Stimulated activated CD4-positive, alpha-beta T cell treated with anti-CD3 and anti-CD28 coated beads, Interleukin-15, amount 100 ng/mL, for 24 hours (primary cell): Measurements from ENCODE around the gene SGTA.
"Not testable (repeated sequence)": the region's sequence is repeated elsewhere in the genome, so short reads cannot be mapped to it uniquely, and the experiment has no call there.

ENCODE experiments used
- DNase-seq: peaks from one replicate; pipeline ENCODE4 v3.0.0-alpha.2; 2020

Gene SGTA, protein sequence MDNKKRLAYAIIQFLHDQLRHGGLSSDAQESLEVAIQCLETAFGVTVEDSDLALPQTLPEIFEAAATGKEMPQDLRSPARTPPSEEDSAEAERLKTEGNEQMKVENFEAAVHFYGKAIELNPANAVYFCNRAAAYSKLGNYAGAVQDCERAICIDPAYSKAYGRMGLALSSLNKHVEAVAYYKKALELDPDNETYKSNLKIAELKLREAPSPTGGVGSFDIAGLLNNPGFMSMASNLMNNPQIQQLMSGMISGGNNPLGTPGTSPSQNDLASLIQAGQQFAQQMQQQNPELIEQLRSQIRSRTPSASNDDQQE

DNA sequence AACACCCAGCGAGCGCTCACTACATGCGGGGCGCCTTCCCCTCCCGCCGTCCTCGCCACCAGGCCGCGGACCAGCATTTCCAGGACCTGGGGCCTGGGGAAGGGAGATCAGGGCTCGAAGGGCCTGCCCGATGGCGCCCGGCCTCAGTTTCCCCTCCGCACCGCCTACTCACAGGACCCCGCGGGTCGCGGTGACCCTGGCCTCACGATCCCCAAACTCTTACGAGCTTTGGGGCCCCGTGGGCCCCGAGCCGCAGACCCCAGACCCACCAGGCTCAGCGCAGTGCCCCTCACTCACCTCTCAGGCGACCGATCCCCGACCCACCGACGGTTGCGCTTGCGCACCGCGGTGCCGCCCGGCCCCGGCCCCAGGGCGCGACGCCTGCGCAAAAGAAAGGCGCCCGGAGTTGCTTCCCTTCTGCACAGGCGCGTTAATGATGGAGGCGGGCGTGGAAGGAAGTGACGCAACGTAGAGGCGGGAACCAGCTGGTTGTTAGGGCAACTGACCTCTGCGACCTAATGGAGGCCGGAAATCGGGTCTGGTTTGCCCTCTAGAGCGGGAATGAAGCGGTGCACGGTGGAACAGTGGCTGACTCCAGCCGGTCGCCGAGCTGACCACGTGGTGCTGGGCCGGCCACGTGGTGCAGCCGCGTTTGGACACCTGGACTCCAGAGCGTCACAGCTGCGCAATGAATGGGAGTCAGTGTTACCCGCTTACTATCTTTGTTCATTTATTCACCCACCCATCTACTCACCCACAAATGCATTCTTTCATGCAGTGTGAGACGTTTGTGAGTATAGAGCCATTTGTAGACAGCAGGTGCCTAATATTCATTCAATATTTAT is at the start of gene SGTA:
SGTA (minus strand) TSS at position 338 of the 845 bp plus-strand sequence. CDS start 14,205 bp downstream, outside the sequence.
- peak; percentile 98 for DNase-seq

DNA sequence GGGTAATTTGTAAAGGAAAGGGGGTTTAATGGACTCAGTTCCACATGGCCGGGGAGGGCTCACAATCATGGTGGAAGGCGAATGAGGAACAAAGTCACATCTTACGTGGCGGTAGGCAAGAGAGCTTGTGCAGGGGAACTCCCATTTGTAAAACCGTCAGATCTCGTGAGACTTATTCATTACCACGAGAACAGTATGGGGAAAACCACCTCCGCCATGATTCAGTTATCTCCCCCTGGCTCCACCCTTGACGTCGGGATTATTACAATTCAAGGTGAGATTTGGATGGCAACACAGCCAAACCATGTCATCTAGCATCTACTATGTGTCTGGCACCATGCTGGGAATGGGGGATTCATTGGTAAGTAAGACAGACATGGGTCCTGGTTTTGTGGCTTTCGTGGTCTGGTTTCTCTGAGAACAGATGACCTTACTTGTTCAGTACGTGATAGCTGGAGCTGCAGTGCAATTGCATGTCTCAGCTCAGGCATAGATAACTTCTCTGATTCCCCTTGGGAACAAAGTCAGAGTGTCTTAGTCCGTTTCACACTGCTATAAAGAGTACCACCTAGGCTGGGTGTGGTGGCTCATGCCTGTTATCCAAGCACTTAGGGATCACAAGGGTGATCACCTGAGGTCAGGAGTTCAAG is 44.9 kb upstream of the SGTA start:
- DNase-seq, result no peak

DNA sequence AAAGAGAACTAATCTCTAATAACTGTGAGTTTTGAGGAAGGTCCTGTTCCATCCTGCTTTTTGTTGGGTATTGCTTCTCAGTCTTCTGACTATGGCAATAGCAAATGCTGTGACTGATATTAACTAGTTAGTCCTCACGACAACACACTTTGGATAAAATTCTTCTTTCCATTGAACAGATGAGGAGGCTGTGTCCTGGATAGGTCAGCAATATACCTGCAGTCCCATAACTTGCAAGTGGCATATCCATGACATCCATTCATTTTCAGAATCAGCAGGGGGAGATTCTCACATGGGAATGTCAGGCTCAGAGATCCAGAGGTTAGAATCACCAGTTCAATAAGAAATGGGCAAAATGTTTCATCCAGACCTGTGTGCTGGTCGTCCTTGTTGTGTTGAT is 43.9 kb upstream of the SGTA start:
- DNase-seq, result no peak

DNA sequence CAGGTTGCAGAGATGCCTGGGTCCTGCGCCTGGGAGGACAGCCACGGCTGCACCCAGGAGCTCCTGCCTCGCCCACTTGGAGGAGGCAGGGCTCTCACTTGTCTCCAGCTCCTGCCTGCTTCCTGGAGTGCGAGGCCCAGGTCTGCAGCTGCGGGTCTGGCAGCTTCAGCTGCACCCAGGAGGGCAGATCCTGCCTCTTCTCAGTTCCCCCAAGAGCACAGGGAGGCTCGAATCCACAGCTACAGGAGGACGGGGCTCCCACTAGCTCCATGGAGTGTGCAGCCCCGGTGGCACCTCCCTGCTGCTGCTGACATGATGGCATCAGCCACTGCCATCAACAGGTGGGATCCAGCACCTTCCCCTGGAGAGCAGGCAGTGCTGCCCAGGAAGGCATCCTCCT is 41.1 kb upstream of the SGTA start:
- no peak for DNase-seq

DNA sequence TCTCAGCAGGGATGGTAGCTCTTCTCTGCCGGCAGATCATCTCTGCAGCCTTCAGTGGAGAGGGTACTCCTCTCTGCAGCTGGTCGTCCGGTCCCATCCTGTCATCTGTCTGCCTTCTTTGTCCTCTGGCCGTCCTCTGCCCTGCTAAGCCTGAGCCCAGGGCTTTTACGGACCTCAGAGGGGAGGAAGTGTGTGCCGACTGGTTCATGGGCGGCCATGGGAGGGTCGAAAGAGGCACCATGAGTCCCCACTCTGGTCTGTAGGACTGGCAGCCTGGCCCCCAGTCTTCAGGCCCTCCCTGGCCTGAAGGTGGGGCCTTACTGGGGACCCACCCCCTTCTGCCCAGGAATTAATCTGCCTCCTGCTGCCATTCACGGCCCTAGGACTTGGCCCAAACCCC is 40.6 kb upstream of the SGTA start:
- DNase-seq, result no peak

DNA sequence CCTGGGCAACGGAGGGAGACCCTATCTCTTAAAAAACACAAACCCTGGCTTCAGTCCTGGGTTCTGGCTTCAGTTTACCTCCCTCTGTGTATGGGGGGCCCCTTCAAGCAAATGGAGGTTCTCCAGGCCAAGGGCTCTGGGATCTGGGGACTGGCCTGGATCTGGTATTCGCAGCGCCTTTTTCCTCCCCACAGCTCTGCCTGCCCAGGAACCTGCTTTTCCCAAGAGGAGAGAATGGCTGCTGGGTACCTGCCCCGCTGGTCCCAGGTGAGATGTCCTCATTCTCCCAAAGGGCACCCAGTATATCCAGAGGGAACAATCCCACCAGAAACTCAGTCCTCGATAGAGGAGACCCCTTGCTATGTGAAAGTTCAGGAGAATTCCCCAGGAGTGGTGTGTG is 39.8 kb upstream of the SGTA start:
- no peak for DNase-seq

DNA sequence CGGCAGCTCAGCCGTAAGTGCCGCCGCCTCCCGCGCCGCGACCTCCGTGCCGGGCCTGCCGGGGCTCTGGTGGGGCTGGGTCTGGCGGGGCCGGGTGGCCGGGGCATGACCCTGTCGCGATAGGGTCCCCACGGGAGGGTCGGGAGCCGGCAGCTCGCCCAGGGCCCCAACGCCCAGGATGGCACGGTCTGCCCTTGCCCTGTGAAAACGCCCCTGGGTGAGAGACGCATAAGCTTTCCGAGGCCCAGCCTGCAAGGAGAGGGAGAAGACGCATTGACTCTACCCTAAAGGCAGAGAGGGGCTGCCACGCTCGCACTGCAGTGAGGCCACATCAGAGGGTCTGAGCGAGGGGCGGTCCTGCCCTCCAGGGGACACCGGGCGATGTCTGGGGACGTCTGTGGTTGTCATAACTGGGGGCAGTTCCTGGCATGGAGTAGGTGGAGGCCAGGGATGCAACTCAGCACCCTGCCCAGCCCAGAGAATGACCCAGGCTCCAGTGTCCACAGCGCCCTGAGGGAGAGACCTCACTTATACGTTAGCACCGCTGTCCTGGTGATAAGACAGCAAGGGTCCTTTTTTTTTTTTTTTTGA is 37.1 kb upstream of the SGTA start:
- DNase-seq, result peak; percentile 25

DNA sequence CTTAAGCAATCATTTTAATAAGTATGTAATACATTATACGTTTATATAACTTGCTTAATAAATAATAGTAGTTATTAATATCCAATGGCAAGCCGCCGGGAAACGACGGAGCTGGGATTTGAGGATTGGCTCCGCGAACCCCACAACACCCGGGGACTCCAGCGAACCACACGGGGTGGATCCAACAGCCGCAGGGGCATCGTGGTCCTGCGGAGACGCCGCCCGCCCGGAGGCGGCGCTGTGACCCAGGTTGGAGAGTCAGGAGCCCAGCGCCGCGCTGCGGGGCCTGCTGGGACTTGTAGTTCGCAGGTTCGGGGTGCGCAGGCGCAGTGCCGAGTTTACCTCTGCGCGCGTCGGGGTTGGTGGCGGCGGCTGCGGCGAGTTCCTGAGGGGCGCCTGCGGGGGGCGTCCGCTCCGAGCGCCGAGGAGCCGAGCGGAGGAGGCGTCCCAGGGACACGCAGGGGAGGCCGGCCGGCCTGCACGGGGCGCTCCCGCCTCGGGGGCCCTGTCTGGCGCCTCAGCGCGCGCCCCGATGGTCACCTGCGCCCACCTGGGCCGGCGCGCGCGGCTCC is 36.6 kb upstream of the SGTA start, which contains the start of gene ZNF554:
ZNF554 (plus strand) TSS at position 329 of the 572 bp plus-strand sequence; CDS start at position 533, 204 bp downstream.
- DNase-seq, result peak; percentile 99

DNA sequence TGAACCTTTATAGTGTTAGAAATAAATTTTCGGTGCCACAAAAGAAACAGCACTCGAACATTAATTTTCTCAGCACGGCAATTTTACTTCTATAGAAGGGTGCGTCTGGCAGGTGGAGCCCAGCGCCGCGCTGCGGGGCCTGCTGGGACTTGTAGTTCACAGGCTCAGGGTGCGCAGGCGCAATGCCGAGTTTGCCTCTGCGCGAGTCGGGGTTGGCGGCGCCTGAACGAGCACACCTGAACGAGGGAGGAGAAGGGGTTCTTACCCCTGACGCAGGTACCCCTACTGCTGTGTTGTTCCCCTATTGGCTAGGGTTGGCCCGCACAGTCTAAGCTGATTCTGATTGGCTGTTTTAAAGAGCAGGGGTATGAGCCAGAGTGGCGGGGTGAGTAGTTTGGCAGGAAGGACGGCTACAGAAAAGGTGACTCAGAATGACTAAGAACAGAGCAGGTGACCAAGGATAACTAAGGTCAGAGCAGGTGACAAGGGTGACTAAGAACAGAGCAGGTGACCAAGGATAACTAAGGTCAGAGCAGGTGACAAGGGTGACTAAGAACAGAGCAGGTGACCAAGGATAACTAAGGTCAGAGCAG is 34.3 kb upstream of the SGTA start:
- not testable (repeated sequence) for DNase-seq

DNA sequence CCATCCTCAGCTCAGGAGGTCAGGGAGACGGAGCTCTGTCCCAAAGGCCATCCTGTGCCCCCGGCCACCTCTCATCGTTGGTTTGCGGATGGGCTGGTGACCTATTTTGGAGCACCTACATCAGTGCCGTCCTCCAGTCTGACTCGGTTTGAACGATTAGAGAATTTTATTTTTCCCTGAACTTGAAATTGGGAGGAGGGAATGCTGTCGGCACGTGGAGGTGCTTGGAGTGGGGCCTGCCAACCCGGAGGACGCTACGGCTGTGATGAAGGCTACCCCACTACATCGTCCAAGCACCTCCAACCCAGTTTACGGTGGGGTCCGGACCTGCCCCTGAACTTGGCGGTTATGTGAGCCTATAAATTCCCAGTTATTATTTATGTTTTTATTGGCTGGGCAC is 33.6 kb upstream of the SGTA start:
- no peak for DNase-seq

DNA sequence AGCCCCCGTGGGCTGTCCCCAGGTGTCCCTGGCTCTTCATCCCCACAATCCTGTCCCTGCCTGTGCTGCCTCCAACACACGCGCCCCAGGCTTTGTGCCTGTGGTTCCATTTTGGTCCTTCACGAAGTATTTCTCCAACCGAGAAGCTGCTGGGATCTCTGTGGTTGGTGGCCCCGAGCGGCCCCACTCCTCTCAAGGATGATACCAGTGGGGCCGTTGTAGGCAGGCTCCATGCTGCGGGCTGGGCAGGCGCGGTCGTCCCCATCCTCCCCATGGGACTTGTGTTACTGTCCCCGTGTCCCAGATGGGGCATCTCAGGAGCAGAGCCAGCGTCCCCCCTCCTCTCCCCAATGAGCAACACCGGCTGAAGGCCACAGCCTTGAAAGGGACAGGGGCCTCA is 32.9 kb upstream of the SGTA start:
- no peak for DNase-seq

DNA sequence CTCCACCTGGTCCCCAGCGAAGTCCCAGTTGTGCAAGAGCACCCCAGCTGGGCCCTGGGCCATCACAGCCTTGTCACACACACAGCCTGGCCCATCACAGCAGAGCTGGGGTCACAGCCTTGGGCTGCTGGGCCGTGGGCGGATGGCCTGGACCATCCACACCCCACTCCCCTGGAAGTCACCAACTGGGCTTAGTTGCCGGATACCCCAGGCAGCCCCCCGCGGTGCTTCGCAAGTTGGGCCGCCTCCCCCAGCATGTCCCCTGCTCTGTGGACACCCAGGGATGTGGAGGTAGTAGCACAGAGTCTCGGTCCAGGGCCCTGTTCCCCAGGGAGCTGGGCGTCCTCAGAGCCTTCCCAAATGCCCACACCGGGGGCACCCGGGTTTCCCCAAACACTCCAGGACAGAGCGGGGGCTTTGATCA is 32.1 kb upstream of the SGTA start:
- no peak for DNase-seq

DNA sequence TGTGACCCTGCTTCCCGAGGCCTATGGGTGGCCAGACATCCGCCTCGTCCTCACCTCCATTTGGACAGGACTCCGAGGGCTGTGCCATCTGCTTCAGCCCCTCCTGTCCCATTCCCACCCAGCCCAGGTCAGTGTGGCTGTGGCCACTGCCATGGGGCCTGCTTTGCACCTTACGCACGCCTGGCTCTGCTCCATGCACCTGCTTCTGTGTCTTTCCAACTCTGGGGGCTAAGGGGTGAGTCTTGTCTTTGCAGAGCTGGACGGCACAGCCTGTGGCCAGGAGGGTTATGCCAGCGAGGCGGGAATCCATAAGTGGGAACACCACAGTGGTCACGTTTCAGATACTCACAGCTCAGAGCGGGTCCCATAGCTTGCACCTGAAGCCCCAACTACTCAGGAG is 31.4 kb upstream of the SGTA start:
- DNase-seq, result no peak

DNA sequence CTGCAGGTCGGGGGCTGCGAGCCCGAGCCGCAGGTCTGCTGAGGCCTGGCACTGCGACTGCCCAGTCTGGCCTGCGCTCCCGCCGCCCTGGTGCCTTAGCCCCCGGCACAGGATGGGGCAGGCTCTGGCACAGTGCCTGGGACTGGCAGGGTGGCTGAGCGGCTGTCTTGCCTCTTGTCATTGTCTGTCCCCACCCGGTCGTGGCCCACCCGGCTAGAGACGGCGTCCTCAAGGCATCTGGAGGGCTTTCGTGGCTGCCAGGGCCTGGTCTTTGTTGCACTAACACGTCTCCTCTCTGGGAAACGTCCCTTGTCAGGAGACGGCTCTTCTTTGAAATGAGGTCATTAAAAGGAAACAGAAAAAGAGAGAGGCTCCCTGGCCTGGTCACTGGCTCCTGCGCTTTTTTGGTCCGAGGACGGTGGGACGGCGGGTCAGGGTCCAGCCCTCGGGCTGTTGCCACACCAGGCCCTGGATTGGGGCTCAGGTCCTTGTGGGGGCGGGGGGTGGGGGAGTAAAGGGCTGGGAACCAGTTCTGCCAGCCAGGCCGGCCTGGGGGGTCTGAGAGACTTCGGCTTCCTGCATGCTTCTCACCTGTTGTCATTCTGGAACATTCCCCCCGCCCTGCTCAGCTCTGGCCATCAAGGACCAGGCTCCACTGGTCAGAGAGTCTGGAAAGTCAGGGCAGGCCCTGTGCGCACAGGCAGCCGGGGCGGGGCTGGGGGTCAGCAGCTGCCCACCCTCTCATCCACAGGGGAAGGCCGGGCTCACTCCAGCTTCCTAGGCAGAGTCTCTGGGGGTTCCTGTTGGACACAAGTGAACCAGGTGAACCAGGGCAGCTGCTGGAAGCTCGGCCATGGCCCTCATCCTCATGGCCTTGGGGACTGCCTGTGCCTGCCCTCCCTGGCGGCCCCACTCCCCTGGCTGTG is 30.4 kb upstream of the SGTA start:
- no peak for DNase-seq

DNA sequence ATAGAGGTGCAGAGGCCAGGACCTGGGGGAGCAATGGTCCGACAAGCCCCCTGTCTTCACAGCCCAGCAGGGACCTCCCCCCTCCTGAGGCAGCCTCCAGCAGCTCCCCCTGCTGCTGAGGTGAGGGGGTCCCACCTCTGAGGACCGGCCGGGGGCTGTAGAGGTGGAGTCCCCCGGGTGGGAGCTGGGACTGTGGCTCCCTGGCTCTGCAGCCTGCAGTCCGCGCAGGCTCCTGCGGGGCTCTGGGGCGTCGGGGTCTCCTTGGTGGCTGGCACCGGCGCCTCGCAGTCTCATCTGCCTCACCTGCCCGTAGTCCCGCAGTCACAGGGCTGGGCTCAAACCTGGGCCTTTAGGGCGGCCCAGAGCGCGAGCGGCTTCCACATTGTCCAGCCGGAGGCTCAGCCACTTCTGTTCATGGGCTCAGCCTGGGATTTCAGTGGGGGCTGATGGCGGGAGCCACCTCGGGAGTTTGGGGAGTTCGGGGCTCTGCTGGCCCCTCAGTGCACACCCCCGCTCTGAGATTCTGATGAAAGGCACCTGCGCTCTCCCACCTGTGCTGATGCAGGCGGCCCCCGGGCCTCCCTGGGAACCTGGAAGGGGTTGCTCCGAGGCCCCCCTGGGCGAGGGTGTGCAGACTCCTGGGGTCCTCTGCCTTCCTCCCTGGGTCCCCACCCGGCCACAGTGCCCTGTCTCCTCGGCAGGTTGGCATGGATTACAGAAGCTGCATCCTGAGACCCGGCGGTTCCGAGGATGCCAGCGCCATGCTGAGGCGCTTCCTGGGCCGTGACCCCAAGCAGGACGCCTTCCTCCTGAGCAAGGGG is 29.6 kb upstream of the SGTA start:
- no peak for DNase-seq

DNA sequence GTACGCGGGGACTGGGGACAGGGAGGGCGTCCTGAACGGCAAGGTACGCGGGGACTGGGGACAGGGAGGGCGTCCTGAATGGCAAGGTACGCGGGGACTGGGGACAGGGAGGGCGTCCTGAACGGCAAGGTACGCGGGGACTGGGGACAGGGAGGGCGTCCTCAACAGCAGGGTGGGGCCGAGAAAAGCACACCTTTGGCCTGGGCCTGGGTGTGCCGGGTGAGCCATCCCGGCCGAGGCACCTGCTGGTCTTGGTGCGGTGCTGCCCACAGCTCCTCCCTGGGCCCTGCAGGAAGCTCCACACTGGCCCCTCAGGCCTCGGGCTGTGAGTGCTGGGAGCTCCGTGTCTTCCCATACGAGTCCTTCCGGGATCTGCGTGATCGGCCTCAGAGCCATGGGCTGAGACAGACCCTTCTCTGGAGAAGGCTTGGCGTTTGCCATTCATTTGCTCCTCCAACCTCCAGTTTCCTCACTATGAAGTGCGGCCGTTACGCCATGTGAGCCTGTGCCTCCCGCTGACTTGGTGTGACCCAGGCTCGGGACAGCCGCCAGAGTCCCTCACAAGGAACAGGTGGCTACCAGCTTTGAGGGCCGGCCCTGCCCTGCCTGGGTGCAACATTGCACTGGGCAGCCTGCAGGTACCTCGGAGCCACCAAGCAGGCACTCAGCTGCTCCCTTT is 28.8 kb upstream of the SGTA start:
- no peak for DNase-seq

DNA sequence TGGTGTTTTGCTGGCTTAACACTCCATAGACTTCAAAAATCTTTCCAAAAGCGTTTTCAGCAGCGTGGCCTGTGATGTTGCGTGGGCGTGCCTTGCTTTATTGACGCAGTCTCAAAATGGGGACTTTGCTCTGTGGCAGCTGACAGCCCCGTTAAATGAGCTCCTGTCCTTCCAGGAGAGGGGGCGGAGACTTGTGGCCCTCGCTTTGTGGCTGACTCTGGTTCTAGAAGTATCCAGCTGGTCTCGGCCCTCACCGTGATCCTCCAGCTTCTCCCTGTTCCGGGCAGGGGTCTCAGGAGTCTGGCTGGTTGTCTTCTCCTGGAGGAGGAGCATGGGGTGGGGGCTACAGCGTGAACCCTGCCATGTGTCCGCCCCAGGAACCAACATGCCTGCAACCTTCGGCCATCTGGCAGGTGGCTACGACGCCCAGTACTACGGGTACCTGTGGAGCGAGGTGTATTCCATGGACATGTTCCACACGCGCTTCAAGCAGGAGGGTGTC is 28.2 kb upstream of the SGTA start:
- no peak for DNase-seq

DNA sequence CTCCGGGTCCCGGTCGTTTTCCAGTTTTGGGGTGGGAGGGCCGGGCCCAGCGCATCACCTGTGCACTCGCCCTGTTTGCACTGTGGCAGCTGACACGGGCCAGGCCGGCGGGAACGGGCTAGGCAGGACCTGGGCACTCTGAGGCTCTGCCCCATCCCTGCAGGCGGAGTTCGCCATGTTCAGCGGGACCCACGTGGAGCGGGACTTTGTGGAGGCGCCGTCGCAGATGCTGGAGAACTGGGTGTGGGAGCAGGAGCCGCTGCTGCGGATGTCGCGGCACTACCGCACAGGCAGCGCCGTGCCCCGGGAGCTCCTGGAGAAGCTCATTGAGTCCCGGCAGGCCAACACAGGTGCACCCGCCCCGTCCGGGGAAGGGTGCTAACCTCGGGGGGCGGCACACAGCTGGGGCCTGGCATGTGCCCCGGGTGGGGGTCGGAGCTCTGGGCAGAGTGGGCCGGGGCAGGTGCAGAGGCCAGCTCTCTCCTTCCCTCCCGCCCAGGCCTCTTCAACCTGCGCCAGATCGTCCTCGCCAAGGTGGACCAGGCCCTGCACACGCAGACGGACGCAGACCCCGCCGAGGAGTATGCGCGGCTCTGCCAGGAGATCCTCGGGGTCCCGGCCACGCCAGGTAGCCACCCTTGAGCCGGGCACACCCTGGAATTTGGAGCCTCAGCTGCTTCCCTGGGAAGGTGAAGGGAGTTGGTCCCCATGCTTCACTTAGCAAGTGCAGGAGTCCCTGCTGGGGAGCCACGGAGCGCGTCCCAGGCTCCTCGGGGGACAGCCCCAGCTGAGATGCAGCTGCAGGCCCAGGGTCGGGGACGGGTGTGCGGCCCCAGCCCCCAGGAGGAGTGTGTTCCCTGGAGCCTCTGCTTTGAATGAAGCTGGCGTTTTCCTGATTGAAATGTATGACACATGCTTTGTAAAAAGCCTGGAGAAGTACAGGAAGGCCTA is 27.3 kb upstream of the SGTA start:
- no peak for DNase-seq
